Fibroblast of skin of right quadriceps (primary cell): ENCODE results near the gene SDS.
"Not testable (repeated sequence)": the region's sequence is repeated elsewhere in the genome, so short reads cannot be mapped to it uniquely, and the experiment has no call there.

ENCODE experiments used
- DNase-seq: peaks from one replicate; pipeline ENCODE4 v3.0.0-alpha.2; 2013

The SDS gene

GRCh38 chr12:113373969-113374368, 29.7 kb downstream of the SDS start:
- DNase-seq = no peak

GRCh38 chr12:113373440-113373839, 30.2 kb downstream of the SDS start:
- DNase-seq = no peak

- DNase-seq = no peak
These were observed 31.3 kb downstream of the SDS start for GRCh38 chr12:113372371-113372770.

- DNase-seq = no peak
These were observed 31.9 kb downstream of the SDS start for GRCh38 chr12:113371808-113372207.

GRCh38 chr12:113370923-113371682, 32.6 kb downstream of the SDS start:
- DNase-seq = no peak

- DNase-seq = no peak
These were observed 34.2 kb downstream of the SDS start for GRCh38 chr12:113369391-113369985.

- DNase-seq = no peak
These were observed 35.4 kb downstream of the SDS start for GRCh38 chr12:113368331-113368730.

- no peak for DNase-seq
These were observed 36.9 kb downstream of the SDS start for GRCh38 chr12:113366827-113367226.

GRCh38 chr12:113365639-113366395, 37.9 kb downstream of the SDS start:
- no peak for DNase-seq

- no peak for DNase-seq
These were observed 39.0 kb downstream of the SDS start for GRCh38 chr12:113364698-113365097.

- no peak for DNase-seq
These were observed 41.9 kb downstream of the SDS start for GRCh38 chr12:113361574-113362370.

GRCh38 chr12:113359939-113360748, 43.5 kb downstream of the SDS start:
- no peak for DNase-seq

- peak; percentile 18 for DNase-seq
These were observed 44.4 kb downstream of the SDS start for GRCh38 chr12:113359133-113359938.

GRCh38 chr12:113358381-113359132, 45.1 kb downstream of the SDS start, which contains the start of gene PLBD2:
TSS of gene PLBD2 (plus strand) at chr12:113358587. CDS start at chr12:113358601, 14 bp downstream.
- peak; percentile 92 for DNase-seq

GRCh38 chr12:113354192-113354591, 49.5 kb downstream of the SDS start:
- not testable (repeated sequence) for DNase-seq

- DNase-seq = no peak
These were observed 52.6 kb downstream of the SDS start for GRCh38 chr12:113351089-113351488.

GRCh38 chr12:113348849-113349536, 54.7 kb downstream of the SDS start:
- no peak for DNase-seq

GRCh38 chr12:113347892-113348291, 55.8 kb downstream of the SDS start:
- no peak for DNase-seq

GRCh38 chr12:113347107-113347506, 56.6 kb downstream of the SDS start:
- no peak for DNase-seq

- DNase-seq = no peak
These were observed 57.3 kb downstream of the SDS start for GRCh38 chr12:113346353-113346752.
